NCI-H2029 treated with DMSO at 0.1 percent for 48 hours (cell line): ENCODE results near the gene INSIG1.

Experiments
- DNase-seq: peaks from one replicate; lab custom pipeline; 2025; lab: John Stamatoyannopoulos, UW

Gene INSIG1

GRCh38 chr7:155266440-155266839, 31.2 kb upstream of the INSIG1 start:
- DNase-seq: no peak

DNA sequence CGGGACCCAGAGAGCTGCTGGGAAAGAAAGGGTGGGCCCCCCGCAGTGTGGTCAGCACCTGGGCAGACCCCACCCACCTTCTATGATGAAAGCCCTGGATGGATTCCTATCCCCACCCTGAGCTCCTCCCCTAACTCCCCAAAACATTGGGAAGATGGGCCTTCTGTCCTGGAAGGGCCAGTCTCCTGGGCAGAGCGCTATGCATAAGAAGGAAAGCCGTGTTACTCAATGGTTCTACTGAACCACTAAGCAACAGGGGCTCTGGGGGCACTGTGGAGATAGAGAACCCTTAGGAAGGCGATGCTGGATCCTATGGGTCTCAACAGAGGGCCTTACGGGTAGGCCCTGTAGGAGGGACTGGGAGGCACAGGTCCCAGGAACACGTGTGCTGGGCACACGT, 30.7 kb upstream of the INSIG1 start:
- no peak for DNase-seq

DNA sequence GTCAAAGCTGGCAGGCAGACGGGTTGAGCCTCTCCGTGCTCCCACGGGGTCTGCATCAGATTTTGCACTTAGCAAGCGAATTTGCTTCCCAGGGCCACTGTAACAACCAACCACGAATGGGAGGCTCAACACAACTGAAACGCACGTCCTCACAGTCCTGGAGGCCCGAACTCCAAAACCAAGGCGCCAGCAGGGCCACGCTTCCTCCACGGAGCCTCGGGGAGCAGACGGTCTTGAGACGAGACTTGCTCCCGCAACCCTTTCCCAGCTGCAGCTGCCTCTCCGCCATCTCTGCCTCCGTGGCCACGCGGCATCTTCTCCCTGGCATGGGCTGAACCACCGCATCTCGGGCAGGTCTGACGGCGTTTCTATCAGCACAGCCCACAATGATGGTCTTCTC, 30.2 kb upstream of the INSIG1 start:
- DNase-seq: no peak

- DNase-seq: no peak
Measured at GRCh38 chr7:155268211-155268610, 29.5 kb upstream of the INSIG1 start.

DNA sequence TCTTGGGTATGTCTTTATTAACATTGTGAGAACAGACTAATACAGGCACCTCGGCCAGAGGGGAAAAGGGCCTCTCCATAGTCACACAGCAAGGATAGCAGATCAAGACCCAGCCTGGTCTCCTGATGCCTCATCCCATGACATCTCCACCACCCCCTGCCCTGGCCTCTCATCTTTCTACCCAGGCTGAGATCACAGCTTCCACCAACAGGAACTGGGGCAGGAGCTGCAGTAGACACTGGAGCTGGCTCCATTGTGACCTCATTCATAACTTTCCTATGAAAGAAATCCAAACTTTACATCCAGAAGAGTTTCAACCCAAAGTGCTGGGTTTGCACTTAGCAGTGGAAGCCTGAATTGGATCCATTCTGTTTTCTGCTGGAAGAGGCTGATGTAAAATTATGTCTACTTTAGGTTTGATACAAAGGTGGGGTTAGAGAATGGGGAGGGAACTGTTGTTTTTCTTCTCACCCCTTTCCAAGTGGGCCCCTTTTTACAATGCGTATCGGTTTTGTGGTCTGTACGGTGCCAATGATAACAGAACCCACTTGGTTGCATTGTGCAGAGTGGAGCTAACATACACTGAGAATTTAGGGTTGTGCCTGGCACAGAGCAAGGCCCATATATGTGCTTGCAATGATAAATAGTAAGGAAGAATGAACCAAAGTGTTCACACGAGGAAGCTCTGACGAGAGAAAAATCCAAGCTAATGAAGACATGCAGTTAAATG, 28.6 kb upstream of the INSIG1 start:
- DNase-seq: no peak

DNA sequence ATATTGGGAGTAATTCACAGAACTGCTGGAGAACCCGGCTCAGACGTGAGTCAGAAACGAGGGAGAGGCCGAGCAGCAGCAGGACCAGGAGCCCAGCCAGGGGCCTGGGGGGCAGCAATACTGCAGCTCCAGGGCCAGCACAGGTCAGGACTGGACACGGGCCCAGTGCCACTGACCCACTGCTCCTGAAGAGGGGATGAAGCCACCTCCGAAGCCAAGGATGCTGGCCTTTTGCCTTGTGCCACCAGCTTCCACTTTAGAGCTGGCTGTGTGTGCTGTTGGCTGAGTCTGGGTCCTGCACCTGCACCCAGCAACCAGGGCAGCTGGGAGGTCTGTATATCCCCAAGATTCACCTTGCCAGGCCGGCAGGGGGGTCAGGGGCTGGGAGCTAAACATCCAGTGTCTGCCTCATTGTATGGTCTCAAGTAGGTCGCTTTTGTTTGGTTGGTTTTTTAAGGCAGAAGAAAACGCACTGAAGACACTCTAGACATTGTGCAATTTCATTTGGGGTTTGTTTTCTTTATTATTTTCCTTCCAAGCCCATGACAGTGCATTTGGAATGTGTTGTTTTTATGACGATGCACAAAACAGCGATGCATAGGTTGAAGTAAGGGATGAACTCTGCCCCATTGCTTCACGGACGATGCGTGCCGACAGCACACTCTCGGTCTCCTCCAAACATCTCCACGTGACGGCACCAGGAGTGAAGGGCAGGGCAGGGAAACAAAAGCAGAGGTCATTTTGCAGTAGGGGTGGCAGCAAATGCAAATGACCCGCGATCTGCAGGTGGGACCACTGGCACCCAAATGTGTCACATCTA, 27.7 kb upstream of the INSIG1 start:
- DNase-seq: no peak

GRCh38 chr7:155270861-155271260, 26.8 kb upstream of the INSIG1 start:
- DNase-seq: no peak

GRCh38 chr7:155274633-155275355, 22.9 kb upstream of the INSIG1 start:
- no peak for DNase-seq

DNA sequence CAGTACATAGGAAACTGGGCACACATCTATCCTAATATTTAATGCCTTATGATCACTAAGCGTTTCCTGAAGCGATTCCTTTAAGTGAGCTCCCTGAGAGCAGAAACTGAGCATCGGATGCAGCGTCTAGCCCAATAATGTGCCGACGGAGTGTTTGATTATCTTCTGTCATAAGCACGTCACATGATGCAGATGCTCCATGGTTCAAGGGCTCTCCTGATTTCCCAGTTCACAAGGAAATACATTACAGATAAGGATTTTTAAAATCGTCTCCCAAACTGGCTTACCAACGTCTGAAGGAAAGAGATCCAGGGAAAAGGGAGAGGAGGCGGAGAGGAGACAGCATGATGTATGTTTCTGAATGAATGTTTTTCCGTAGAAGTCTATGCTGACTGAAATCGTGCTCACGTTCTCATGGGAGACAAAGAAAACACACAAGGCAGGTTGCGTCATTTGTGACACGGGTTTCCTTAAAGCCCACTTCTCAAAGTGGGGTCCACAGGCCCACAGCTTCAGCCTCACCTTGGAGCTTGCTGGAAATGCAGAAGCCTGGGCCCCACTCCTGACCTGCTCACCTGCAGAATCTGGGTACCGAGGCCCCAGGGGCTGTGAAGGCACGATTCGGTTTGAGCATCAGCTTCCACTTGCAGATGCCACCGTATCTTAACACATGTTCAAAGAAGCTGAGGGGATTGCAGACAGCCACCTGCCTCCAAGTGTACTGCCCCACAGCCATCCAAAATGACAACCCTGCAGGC, 21.5 kb upstream of the INSIG1 start:
- no peak for DNase-seq

DNA sequence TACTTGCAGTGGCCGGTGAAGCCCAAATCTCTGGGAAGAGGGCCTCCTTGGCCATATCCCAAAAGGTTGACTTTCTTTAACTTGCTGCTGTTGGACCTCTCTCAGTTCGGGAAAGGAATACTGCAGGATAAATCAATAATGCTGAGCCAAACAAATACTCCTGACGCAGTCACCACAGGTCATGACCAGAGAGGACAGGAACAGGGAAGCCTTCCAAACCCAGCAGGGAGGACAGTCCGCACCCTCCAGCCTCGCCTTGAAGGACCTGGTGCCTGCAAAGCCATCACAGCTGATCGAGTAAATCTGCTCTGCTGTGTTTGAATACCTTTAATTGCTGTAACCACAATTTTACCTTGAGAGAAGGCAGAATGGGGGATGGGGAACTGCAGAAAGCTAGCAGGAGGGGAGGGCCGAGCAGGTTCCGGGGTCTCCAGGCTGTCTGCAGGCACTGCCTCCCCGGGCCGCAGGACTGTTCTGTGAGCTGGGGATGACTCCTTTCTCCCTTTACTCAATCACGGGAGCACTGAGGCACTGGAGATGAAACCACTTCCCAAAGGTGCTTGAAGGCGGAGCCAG, 20.8 kb upstream of the INSIG1 start:
- no peak for DNase-seq

DNA sequence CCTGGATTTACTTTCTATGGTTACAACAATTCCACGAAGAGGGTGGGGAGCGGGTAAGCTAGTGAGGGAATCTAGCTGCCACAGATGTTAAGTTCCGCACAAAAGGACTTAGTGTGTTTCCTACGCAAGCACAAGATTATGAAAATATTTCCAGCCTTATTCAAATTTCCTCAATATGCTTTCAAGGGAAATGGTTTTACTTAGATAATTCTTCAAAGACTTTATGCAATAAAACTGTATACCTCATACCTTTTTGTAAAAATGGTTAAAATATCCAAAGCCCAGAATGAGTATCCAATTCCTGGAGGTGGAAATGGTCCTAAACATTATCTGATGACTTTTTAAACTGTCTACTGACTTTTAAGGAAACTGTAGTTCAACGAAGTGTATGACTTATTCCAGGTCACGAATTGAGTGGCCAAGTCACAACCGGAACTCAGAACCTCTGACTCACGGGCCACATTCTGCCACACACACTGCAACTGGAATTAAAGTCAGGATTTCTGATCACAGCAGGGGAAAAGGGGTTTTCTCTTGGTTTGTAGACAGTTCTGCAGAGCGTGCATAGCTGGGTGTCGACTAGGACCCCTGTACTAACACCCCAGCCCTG, 20.2 kb upstream of the INSIG1 start:
- no peak for DNase-seq

- no peak for DNase-seq
Measured at GRCh38 chr7:155278921-155279320, 18.8 kb upstream of the INSIG1 start.

- no peak for DNase-seq
Measured at GRCh38 chr7:155279787-155280445, 17.8 kb upstream of the INSIG1 start.

GRCh38 chr7:155280446-155281397, 17.0 kb upstream of the INSIG1 start:
- DNase-seq: no peak

DNA sequence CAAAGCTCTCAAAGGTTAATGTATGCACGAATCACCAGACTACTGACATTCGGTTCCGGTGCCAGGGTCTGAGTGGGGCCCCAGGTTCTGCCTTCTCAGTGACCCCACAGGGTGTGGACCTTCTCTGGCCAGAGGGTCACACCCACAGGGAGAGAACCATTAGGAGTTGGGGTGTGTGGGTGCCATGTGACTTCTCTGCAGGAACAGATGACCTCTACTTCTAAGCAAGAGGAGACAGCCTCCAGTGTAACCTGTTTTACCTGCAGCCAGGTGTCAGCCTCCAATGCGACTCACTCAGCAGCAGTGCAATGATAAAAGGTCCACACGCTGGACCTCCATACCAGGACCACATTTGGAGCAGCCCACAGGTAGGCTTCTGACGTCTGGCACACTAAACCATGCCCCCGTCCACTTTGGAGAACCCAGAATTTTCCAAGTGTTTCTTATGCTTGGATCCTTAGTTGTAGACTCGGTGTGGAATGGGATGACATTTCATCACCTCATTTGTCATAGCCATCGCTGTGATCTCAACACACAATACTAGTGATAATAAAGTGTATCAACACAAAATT, 16.2 kb upstream of the INSIG1 start:
- no peak for DNase-seq

GRCh38 chr7:155282671-155283070, 15.0 kb upstream of the INSIG1 start:
- no peak for DNase-seq

- DNase-seq: no peak
Measured at GRCh38 chr7:155283565-155284194, 14.0 kb upstream of the INSIG1 start.

DNA sequence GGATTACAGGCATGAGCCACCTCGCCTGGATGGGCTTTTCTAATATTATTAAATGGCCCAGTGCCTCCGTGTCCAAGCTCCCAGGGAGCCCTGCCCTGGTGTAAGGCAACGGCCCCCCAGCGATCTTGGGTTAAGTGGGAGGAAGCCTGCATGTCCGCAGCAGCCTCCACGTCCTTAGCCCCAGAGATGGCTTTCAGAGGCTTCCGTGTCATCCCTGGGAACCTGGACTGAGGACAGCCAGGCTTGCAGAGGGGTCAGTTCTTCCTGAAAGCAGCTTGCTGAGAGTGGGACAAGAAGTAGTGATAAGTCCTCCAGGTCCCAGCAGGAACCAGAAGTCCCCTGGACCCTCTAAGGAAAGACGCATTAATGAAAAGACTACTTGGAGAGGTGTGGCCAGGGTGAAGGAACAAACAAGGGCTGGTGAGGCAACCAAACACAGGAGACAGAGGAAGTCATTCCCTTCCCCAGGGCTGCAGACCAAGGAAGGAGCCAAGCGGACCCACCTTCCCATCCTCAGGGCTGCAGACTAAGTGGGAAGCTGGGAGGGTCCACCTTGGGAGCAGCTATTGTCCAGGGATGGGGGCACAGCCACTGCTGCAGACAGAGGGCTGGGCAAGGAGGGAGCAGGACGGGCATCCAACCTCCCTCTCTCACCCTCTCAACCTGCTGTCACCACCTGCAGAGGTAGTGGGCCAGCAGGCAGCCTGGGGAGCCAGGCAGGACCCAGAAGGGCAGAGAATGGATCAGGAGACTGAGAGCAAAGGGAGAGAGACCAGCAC, 13.0 kb upstream of the INSIG1 start:
- no peak for DNase-seq
